Astrocyte of the spinal cord (primary cell): ENCODE measurements around the gene RHOT2.

ENCODE experiments used
- DNase-seq: peaks from one replicate; pipeline ENCODE4 v3.0.0; 2011; ENCODE audit warnings: low read depth, low spot score
- H3K4me3 ChIP-seq: 2 replicates; pipeline ENCODE4 v1.5.1; 2011; ENCODE audit warnings: low read depth, mild to moderate bottlenecking, low read length, moderate library complexity
- CTCF ChIP-seq: IDR thresholded peaks from 2 replicates; pipeline ENCODE4 v1.5.1; 2012; ENCODE audit warnings: low read depth, mild to moderate bottlenecking, low read length, inconsistent platforms
- in situ Hi-C: cut with HindIII; loops from 2 replicates; pipeline ENCODE4 v1.10.0; 2017; ENCODE audit warnings: low sequenced_read_pairs

RHOT2 gene

DNA sequence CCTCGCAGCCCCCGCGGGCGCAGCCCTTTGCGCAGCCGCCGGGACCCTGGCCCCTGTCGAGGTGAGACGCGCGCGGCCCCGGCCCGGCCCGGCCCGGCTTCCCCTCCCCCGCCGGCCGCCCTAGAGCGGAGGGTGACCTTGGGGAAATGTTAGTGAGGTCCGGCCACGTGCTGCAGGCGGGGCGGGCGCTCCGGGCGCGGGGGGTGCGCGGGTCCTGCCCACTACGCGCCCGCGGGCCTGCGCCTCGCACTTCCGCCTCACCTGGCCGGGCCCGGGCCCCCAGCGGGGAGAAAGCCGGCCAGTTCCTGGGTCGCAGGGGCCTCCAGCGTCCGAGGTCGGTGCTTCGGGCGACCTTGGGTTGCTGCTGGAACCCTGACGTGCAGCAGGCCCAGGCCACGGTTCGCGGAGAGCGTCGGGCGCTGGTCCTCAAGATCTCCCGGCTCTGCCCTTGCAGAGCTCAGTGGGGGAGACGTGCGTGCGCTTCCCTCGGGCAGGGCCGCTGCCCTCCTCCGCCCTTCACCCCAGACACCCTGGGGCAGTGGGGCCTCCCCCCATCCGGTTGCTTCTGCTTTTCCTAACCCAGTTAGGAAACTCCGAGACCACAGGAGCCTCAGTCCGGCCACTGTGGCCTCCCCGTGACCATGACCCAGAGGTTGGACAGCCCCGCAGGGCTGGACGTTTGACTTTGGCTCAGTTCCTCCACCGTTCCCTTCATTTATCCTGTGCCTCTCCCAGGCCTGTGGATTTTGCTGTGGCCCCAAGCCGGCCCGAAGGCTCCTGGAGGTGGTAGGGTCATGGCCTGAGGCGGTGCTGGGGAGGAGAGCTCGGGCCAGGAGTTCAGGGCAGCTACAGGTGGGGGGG, 25.5 kb upstream of the RHOT2 start:
- DNase-seq: no peak

GRCh38 chr16:643050-643368, 24.9 kb upstream of the RHOT2 start:
- in situ Hi-C loops: no loop called here
- H3K4me3 ChIP-seq: no peak overlapping the region

More for the DNA sequence above, 25.5 kb upstream of the RHOT2 start:
- H3K4me3 ChIP-seq: peak overlapping the region; percentile 50
- TF ChIP-seq CTCF: no peak
- in situ Hi-C loops: no loop called here

DNA sequence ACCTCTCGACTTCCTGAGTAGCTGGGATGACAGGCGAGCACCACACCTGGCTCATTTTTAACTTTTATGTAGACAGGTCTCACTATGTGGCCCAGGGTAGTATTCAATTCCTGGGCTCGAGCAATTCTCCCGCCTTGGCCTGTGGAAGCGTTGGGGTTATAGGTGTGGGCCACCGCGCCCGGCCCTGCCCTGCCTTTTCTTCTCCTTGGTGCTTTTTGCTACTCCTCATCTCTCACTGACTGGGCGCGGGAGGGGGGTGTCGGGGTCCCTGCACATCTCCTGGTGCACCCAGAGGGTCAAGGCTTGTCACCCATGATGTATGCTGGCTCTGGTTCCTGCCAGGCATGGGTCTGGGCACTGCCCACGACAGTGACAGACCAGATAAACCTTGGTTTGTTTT, 23.4 kb upstream of the RHOT2 start:
- DNase-seq: no peak
- in situ Hi-C loops: no loop called here
- no peak for TF ChIP-seq CTCF
- H3K4me3 ChIP-seq: no peak overlapping the region

More at GRCh38 chr16:643050-643368, 24.9 kb upstream of the RHOT2 start:
- no peak for DNase-seq
- no peak for TF ChIP-seq CTCF

GRCh38 chr16:645852-646678, 21.9 kb upstream of the RHOT2 start:
- DNase-seq: no peak
- TF ChIP-seq CTCF: no peak
- in situ Hi-C loops: no loop called here
- no peak overlapping the region for H3K4me3 ChIP-seq

DNA sequence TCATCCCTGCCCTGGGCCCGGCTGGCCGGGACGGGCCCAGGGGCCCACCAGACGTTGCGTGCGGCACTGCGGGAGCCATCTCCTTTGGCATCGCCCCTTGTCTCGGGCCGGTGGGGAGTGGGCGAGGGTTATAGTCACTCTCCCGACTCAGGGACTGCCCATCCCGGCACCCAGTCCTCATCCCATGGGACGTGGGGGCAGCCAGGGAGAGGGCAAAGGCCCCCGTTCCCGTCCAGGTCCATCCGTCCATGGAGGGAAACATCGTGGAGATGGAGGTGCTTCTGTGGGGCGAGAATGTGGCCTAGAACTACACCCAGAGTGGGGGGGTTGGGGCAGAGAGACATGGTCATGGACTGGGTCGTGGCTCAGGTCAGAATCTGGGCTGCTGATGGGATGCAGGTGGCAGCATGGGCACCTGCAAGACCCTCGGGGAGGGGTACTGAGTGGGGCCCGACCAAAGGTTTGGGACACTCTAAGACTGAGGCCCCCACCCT, 21.2 kb upstream of the RHOT2 start:
- in situ Hi-C loops: no loop called here
- H3K4me3 ChIP-seq: no peak overlapping the region
- TF ChIP-seq CTCF: no peak
- no peak for DNase-seq

DNA sequence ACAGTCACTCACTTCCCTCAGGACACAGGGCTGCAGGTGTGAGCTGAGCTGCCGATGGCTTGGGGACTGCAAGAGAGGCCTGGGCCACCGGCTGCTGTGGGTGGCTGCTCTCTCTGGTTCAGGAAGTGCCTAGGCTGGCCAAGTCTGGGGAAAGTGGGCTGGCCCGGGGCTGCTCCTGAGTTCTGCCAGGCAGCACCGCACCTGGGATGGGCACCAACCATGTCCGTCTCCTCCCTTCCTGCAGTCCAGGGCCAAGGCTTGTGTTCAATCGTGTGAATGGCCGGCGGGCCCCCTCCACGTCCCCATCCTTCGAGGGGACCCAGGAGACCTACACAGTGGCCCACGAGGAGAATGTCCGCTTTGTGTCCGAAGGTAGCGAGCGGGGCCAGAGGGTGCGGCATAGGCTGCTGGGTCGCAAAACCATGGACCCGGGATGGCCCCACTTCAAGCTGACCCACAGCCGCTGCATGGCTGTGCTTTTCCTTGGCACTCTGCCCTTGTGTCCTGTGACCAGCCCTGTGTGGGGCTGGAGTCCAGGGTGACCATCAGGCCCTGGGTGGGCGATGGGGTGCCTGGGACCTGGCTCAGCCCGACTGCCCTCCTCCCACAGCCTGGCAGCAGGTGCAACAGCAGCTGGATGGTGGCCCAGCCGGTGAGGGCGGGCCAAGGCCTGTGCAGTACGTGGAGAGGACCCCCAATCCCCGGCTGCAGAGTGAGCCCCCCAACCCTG, 20.6 kb upstream of the RHOT2 start:
- TF ChIP-seq CTCF: no peak
- in situ Hi-C loops: no loop called here
- DNase-seq: no peak
- H3K4me3 ChIP-seq: no peak overlapping the region
